ENCODE results near the gene CDH4. TPM values are rescaled to one million over a fixed set of nuclear protein-coding genes. Genes with fewer than 3 reads are reported as not detected.
A peak's percentile ranks its signal among the peaks of the same experiment; 100 is the strongest.

The CDH4 gene
- total RNA-seq, 2 donors from 2014 or later: 0.06 to 0.08 TPM

DNA sequence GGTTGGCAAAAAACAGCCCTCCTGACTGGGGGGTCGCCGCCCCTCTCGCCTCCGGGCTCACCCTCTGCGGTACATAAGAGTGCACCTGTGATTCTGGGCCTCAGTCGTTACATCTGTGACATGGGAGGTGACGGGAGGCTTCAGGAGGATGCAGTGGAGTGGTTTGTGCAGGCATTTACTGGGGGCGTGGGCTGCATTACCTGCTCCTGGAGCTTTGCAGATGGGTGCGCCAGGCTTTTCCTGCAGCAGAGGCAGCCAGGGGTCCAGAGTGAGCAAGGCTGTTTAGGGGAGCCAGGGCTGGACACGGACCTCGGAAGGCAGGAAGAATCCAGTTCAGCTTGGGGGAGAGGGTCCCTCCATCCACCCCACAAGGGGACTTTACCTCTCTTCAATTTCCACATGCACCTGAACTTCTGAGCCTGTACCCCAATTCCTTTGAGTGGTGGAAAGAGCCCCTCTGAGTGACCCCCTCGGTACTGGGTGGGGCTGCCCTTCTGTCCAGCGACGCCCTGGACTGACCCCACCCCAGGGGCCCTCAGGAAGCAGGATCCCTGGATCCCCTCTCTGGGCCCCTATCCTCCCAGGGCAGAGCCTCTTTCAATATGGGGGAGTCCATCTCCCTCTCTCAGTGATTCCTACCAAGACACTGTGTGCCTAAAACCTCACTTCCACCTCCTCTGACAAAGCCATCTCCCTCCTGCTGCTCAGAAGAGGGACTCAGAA is 679.6 kb downstream of the CDH4 start:
- ATAC-seq: no peak
- intact Hi-C loops (cut with DNase I): no loop called here
- peak; percentile 2 for DNase-seq

DNA sequence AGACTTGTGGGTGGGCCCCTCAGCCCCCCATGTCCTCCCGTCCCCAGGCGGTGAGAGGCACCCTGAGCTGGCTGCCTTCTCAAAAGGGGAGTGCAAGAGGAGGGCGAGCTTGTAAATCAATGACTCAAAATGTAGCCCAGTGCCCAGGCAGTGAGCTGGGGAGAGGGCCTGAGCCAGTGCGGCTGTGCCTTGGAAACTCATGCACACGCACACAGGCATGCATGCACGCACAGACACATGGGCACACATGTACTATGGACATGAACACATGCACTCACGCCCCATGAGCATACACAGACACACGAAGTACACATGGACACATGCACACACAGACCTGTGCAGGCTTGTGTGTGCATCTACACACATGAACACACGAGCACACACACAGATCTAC is 680.1 kb downstream of the CDH4 start:
- ATAC-seq (no peak), DNase-seq (peak; percentile 10)
- intact Hi-C loops (cut with DNase I): no loop called here

DNA sequence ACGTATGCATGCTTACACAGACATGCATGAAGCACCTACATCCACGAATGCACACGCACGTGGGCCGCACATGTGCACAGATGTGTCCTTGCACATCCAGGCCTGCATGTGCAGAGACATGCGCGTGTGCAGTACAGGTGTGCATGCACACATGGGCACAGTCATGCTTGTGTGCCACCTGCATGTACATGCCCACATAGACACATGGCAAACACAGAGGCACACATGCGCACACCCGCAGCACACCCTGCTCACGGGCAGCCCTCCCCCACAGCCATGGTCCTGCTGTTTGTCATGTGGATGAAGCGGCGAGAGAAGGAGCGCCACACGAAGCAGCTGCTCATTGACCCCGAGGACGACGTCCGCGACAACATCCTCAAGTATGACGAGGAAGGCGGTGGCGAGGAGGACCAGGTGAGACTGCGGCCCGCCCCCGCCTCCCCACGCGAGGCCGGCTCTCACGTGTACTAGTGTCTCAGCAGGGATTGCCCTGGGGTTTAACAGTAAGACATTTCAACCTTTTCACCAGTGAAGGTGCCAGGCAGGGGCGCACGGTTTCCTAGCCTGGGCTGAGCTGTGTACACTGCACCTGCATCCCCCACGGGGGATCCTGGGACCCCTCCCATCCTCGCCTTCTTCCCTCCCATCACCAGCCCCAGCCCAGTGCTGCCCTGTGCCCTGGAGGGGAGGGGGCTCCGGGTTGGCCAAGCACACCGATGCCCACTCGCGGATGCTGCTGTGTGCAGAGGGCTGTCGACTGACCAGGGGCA is 680.8 kb downstream of the CDH4 start:
- intact Hi-C loops (cut with DNase I): no loop called here
- no peak for ATAC-seq
- peak; percentile 11 for DNase-seq

DNA sequence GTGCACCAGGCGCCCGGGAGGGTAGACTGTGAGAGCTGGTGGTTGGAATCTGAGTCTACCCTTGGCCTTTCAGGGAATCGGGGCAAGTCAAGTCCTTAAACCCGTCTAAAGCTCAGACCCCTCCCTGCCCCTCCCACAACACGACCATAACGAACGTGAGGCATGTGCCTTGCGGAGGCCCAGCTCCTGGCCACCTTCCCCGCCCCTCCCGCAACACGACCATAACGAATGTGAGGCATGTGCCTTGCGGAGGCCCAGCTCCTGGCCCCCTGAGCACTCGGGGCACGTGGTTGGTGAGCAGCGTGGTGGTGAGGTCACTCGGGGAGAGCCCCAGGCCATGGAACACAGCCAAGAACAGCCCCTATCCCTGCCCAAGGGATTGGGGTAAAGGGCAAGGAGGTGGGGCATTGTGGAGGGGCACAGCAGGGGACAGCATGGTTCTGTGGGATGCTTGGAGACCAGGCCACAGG is 681.5 kb downstream of the CDH4 start:
- intact Hi-C loops (cut with DNase I): no loop called here
- DNase-seq (peak; percentile 13), ATAC-seq (no peak)

DNA sequence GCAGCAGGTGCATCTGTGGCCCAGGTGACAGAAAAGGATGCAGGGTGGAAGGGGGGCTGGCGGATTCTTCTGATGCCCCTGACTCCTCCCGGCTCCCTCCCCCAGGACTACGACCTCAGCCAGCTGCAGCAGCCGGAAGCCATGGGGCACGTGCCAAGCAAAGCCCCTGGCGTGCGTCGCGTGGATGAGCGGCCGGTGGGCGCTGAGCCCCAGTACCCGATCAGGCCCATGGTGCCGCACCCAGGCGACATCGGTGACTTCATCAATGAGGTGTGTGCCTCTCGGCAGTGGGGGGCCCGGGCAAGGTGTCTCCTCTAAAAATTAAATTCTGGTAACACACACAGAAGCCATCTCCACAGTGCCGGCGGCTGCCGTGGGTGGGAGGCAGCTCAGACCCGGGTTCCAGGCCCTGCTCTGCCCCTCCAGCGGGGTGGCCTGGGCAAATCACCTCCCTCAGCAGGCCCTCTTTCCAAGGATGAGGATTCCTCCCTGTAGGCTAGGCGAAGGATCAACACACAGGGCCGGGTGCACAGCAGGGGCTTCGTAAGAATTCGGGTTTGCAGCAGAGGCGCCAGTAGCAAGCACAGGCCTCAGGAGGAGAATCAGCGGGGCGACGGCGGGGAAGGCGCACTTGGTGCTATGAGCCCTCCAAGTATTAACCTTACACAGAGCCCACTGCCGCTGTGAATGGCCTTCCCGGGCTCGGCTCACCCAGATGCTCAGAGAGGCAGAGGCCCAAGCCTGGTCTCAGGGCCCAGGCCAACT is 682.1 kb downstream of the CDH4 start:
- no peak for DNase-seq
- no peak for ATAC-seq
- intact Hi-C loops (cut with DNase I): no loop called here

DNA sequence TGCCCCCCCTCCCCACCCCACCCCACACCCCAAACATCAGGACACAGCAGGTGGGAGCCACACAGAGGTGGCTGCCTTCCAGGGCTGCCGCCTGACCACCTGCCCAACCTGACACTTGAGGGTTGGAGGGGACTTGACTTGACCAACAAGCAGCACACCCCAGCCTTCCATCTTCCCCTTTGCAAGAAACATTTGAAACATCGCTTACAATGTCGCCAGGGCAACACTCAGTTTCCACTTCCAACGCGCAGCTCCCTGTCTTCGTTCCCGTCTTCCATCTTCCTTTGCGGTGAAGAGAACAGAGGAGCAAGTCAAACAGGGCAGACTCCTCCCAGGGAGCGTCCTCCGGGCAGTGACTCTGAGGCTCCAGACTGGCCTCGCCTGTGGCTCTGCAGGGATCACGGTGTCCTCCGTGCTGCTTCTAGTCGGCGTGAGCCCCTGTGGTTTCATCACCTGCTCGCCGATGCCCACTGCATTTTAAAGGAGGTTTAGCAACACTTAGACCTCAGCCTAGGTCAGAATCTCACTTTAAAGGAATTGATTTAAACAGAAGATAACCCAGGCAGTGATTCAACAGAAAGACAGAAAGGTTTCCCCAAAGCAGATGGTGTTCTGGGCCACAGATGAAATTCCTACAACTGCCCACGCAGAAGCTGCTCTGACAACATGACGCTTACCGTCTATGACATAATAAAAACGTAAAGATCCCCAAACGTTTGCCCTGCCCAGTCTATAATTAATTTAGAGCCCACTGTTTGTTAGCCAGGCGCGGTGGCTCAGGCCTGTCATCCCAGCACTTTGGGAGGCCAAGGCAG is 682.9 kb downstream of the CDH4 start:
- no peak for ATAC-seq
- intact Hi-C loops (cut with DNase I): no loop called here
- peak; percentile 5 for DNase-seq

DNA sequence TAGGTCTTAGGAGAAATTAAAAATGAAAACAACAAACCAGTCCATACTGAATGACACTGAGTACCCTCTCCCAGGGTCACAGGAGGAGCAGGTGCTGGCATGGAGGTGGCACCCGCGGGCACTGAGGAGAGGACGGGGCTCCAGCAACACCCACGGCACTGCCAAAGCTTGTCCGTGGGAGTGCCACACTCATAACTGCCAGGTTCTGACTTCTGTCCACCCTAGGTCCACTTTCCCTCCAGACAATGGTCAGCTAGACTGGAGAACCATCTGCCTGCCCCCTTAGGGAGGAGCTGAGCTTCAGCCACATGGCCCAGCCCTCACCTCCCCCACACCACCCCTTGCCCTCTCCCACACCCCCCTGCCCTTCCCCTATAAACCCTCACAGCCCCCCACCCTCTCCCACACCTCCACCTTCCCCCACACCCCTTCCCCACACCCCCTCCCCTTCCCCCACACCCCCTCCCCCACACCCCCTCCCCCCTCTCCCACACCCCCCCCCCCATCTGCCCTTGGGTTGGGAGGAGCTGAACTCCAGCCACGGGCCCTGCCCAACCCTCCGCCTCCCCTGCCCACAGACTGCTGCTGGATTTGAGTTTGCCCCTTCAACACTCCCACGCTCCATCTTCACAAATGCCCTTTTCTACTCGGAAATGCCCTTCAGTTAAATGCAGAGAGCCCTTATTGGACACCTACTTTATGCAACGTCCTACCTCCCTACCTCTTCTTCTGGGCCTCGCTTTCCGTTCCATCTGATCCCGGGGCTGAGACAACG is 684.1 kb downstream of the CDH4 start:
- no peak for ATAC-seq
- intact Hi-C loops (cut with DNase I): no loop called here
- no peak for DNase-seq

DNA sequence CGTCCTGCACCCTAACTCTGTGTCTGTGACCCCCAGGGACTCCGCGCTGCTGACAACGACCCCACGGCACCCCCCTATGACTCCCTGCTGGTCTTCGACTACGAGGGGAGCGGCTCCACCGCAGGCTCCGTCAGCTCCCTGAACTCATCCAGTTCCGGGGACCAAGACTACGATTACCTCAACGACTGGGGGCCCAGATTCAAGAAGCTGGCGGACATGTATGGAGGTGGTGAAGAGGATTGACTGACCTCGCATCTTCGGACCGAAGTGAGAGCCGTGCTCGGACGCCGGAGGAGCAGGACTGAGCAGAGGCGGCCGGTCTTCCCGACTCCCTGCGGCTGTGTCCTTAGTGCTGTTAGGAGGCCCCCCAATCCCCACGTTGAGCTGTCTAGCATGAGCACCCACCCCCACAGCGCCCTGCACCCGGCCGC is 684.7 kb downstream of the CDH4 start:
- DNase-seq (peak; percentile 8), ATAC-seq (no peak)
- intact Hi-C loops (cut with DNase I): no loop called here

DNA sequence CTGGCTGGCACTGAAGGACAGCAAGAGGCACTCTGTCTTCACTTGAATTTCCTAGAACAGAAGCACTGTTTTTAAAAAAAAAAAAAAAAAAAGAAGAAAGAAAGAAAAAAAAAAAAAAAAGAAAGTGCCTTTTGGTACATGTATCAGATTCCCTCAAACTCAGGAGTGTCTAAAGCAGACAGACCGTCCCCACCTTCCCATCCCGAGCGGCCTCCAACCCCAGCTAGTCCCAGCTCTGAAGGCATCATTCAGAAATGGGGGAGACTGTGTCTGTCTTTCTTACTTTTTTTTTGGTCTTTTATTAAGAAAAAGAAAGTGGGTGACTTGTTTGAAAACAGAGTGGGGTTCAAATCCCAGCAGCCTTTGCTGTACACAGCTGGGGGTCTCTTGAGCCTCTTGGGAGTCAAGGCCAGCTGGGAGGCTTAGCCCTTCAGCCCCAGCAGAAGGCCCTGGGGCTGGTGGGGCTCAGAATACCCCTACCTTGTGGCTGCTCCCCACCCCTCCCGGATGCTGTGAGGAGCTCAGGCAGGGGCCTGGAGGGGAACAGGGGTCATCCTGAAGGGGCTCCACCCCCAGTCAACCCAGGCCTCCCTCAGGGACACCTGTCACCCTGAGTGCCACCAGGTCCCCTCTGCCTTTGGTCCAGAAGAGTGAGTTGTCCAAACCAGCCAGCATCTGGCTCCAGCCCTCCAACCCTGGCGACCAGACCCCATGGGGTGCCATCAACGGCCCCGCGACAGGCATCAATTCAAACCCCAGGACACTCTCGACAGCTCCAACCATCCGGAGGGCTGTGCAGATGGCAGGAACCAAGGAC is 685.3 kb downstream of the CDH4 start:
- ATAC-seq (no peak), DNase-seq (peak; percentile 7)
- intact Hi-C loops (cut with DNase I): no loop called here

DNA sequence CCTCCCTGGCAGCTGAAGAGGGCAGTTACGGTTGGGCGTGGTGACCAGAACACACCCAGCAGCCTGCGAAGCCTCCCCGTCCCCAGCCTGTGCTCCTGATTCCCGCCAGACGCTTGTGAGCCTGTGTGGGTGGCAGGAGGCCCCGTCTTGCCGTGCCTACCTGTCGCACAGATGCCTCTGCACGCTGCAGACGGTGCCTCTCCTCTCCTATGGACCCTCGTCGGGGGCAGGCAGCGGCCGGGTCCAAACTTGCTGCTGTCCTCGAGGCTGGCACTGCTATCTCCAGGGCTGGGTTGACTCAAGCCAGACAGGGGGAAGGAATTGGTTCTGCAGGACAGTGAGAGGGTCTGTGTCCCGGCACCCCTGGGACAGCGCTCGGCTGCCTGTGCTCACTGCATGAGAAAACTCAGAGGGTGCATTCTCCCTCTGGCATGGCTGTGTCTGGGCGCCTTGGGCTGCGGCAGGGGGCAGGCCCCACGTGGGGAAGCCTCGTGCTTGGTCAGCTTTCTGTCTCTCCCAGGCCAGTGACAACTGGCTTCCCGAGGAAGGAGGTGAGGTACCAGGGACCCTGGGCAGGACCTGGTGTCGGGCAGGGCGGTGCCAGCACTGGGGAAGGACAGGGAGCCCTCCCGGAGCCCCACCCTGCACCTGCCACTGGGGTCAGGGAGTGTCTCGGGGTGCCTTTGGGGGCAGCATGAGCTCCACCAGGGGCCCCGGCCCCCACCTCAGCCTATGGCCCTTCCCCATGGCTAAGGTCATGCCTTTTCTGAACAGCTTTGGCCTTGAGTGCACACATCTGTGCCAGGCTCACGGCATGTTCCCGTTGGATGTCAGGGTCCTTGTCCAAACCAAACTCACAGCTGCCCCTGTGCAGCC is 686.1 kb downstream of the CDH4 start:
- intact Hi-C loops (cut with DNase I): no loop called here
- DNase-seq (peak; percentile 16), ATAC-seq (no peak)

DNA sequence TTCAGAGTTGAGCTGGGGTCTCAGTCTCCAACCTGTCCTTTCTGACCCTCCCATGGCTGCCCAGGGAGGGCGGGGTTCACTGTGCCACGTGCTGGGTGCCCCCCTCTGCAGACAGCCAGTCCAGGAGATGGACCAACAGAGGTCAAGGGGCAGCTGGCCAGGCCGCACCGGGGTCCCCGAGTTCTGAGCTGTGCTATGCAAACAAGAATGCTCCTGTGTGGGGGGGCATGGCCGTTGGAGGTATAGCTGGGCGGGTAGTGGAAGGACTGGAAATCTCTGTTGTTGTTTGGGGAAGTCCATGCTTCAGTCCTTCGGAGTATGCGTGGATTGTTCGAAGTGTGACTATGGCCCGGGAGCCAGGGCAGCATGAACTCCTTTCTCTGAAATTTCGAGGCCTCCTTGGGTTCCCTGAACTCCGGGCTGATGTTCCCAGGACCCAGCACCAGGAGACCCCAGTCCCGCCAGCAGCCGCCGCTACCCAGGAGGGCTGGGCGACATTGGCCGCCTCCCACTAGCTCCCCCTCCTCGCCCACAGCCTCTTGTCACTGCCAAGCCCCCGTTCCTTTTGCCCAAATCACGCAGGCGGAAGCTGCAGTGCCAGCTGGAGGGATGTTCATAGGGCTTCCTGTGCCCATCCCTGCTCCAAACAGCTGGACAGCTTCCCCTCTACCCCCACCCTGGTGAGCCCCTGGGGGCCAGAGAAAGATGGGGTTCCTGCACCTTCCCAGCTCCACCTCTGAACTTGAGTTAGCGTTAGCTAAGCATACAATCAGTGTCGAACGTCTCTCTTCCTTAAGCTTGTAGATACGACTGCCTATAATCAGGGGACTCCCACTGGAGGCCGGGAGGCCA is 687.0 kb downstream of the CDH4 start:
- ATAC-seq: no peak
- intact Hi-C loops (cut with DNase I): no loop called here
- DNase-seq: peak; percentile 16

DNA sequence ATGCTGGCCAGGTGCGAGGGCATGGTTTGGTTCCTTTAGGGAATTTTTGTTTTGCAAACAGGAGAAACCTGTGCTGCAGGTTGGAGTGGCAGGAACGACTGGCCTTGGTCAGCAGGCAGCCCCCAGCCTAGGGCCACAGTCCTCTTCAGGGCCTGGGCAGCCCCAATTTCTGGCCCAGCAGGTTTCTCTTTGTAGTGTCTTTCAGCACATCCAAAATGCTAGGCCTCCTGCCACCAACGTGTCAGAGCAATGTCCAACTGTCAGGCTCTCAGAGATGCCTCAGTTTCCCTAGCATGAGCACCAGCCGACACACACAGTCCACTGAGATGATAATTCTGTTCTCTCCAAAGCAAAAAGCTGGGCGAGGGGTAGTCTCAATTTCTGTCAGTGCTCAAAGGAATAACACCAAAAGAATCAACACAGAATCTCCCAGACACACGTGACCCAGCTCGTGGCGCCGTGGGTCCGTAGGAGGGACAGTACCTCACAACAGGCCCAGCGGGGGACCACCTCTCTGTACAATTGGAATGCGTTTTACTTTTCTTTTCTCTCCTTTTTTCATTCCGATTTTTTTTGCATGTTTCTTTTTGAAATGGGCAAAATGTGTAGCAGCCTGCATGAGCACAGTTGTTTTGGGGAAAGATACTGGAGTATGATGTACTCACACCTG is 687.8 kb downstream of the CDH4 start:
- DNase-seq (no peak), ATAC-seq (no peak)
- intact Hi-C loops (cut with DNase I): no loop called here

DNA sequence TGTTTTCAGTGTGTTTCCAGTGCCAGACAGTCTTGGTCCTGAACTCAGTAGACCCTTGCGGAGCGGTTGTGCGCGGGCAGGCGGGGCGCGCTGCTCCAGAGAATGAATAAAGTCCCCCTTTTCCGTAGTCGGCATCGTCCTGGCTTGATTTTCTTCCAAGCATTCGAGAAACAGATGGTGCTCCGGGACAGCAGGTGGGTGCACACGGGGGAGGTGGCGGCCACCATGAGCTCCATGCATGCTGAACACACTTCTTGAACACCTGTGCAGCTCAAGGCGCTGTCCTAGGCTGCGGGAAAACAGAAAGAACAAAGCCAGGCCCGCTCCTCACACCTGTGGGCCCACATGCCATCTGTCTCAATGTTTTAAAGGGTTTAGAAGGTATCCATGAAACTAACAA is 688.4 kb downstream of the CDH4 start:
- intact Hi-C loops (cut with DNase I): no loop called here
- DNase-seq: no peak
- no peak for ATAC-seq

DNA sequence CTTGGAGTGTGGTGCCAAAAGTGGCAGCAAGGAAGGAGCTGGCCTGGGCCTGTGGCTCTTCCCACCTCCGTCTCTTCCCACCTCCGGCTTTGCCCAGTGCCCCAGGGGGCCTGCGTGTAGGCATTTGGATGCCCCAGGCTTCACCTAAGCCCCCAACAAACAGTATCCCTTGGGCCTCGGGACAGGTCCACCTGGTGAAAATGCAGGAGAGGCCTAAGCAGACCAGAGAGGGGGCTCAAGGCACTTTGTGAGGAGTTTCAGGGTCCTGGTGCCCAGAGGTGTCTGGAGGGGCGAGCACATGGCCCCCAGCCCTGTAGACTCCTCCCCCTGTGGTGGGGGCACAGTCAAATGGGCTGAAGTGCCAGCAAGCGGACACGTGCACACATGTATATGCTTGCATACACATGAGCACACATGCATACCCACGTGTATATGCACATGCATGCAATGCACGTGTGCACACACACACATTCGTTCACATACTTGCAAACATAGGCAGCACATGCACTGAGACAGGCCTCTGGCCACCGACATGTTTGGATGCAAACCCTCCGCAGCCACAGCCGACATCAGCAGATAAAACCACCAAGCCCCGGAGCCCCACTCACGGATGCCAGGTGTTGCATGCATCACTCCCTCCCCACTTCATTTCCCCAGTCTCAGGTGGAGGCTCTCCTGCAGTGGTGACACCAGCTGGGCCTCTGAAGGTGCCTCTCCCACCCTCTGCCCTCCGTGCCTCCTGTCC is 689.1 kb downstream of the CDH4 start:
- intact Hi-C loops (cut with DNase I): no loop called here
- DNase-seq (peak; percentile 19), ATAC-seq (no peak)
